Measurements from ENCODE around the gene ZNF225.
"Not testable (repeated sequence)": the region's sequence is repeated elsewhere in the genome, so short reads cannot be mapped to it uniquely, and the experiment has no call there.

The ZNF225 gene

DNA sequence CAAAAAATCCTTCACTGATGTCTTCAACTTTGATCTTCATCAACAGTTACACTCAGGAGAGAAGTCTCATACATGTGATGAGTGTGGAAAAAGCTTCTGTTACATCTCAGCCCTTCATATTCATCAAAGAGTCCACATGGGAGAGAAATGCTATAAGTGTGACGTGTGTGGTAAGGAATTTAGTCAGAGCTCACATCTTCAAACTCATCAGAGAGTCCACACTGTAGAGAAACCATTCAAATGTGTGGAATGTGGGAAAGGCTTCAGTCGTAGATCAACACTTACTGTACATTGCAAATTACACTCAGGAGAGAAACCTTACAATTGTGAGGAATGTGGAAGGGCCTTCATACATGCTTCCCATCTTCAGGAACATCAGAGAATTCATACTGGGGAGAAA lies 43.3 kb downstream of the ZNF225 start:
- in situ Hi-C loops (cut with HindIII; ENCODE audit: low sequenced_read_pairs), result no loop called here
- TF ChIP-seq, protein P1, sequence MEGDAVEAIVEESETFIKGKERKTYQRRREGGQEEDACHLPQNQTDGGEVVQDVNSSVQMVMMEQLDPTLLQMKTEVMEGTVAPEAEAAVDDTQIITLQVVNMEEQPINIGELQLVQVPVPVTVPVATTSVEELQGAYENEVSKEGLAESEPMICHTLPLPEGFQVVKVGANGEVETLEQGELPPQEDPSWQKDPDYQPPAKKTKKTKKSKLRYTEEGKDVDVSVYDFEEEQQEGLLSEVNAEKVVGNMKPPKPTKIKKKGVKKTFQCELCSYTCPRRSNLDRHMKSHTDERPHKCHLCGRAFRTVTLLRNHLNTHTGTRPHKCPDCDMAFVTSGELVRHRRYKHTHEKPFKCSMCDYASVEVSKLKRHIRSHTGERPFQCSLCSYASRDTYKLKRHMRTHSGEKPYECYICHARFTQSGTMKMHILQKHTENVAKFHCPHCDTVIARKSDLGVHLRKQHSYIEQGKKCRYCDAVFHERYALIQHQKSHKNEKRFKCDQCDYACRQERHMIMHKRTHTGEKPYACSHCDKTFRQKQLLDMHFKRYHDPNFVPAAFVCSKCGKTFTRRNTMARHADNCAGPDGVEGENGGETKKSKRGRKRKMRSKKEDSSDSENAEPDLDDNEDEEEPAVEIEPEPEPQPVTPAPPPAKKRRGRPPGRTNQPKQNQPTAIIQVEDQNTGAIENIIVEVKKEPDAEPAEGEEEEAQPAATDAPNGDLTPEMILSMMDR (IDR thresholded peaks at IDR 0.05; ENCODE audit: low read depth, low read length), result no peak
- H3K4me3 ChIP-seq (ENCODE audit: low read depth, low read length), result no peak overlapping the region
- DNase-seq (ENCODE audit: low read depth, low spot score), result no peak

DNA sequence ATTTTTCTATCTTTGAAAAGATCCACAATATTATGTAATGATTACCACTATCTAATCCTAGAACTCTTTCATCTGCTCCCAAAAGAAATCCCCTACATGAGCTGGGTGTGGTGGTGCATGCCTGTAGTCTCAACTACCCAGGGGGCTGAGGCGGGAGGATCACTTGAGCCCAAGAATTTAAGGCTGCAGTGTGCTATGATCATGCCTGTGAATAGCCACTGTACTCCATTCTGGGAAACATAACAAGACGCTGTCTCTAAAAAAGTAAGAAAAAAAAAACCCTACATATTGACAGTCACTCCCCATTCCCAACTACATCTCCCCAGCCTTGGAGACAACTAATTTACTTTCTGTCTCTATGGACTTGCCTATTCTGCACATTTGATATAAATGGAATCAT lies 50.6 kb downstream of the ZNF225 start:
- no peak for DNase-seq (ENCODE audit: low read depth, low spot score)
- no peak overlapping the region for H3K4me3 ChIP-seq (ENCODE audit: low read depth, low read length)
- in situ Hi-C loops (cut with HindIII; ENCODE audit: low sequenced_read_pairs), result no loop called here
- TF ChIP-seq, protein P1 (IDR thresholded peaks at IDR 0.05; ENCODE audit: low read depth, low read length), result no peak

DNA sequence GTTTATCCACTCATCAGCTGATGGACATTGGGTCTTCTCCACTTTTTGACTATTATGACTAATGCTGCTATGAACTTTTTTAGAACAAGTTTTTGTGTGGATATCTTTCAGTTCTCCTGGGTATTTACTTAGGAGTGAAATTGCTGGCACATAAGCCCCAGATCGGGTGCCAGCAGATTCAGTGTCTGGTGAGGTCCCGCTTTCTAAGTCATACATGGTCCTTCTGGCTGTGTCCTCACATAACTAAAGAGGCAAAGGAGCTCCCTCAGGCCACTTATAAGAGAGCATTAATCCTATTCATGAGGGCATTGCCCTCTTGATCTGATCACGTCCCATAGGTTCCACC lies 51.1 kb downstream of the ZNF225 start:
- in situ Hi-C loops (cut with HindIII; ENCODE audit: low sequenced_read_pairs), result no loop called here

DNA sequence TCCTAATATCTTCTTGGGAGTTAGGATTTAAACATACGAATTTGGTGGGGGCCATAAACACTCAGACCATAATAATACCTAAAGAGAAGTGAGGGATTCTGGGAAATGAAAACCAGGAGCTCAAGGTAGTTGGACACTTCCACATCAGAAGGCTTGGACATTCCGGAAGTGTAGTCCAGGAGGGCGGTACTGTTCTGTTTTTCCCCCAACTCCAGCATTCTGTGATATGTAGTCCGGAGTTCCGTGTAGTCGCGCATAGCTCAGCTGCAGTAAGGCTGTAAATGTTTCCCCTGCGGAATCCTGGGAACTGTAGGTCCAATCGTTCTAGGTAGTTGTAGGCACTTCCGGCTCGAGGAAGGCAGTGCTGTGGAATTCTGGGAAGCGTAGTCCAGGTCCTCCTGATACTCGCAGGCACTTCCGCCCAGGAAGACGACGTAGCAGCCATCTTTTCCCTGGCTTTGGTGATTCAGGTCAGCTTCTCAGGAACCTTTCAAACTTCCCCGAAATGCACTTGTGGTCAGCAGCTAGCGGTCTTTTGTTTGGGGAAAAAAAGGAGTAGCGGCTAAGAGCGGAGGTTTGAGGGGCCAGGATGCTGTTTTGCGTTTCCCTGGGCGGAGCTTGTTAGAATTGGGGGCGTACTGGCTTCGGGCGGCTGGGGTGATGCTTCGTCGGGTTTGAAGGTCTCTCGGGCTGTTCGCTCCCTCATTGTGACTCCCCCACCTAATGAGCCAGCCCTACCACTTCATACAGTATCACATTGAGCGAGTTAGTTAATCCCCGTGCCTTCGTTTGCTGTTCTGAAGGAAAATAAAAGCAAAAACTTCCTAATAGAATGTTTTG lies 51.7 kb downstream of the ZNF225 start, which contains the start of gene ZNF226:
ZNF226 (plus strand) TSS at position 428 of the 840 bp plus-strand sequence. CDS start 4,981 bp downstream, outside the sequence.
- in situ Hi-C loops (cut with HindIII; ENCODE audit: low sequenced_read_pairs), result no loop called here

More for the DNA sequence above, 51.1 kb downstream of the ZNF225 start:
- TF ChIP-seq, protein P1 (IDR thresholded peaks at IDR 0.05; ENCODE audit: low read depth, low read length), result no peak
- DNase-seq (ENCODE audit: low read depth, low spot score), result no peak
- H3K4me3 ChIP-seq (ENCODE audit: low read depth, low read length), result peak overlapping the region; percentile 91

DNA sequence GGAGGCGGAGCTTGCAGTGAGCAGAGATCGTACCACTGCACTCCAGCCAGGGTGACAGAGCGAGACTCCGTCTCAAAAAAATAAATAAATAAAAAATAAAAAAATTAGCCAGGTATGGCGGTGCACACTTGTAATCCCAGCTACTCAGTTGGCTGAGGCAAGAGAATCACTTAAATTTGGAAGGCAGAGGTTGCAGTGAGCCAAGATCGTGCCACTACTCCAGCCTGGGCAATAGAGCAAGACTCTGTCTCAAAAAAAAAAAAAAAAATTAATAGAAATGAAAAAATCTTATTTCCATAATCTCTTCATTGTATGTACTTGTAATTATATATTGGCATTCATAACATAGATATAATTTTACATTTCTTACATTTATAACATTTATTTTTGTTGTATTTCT lies 57.5 kb downstream of the ZNF225 start:
- H3K4me3 ChIP-seq (ENCODE audit: low read depth, low read length); DNase-seq (ENCODE audit: low read depth, low spot score); in situ Hi-C loops (cut with HindIII; ENCODE audit: low sequenced_read_pairs): not testable (repeated sequence)

More for the DNA sequence above, 51.7 kb downstream of the ZNF225 start, which contains the start of gene ZNF226:
- peak within 1 kb of the TSS; percentile 91 for H3K4me3 ChIP-seq (ENCODE audit: low read depth, low read length)
- DNase-seq (ENCODE audit: low read depth, low spot score), result peak; percentile 99
- TF ChIP-seq, protein P1 (IDR thresholded peaks at IDR 0.05; ENCODE audit: low read depth, low read length), result no peak

DNA sequence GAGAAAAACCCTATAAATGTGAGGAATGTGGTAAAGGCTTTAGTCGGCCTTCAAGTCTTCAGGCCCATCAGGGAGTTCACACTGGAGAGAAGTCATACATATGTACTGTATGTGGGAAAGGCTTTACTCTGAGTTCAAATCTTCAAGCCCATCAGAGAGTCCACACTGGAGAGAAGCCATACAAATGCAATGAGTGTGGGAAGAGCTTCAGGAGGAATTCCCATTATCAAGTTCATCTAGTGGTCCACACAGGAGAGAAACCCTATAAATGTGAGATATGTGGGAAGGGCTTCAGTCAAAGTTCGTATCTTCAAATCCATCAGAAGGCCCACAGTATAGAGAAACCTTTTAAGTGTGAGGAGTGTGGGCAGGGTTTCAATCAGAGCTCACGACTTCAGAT lies 63.4 kb downstream of the ZNF225 start:
- DNase-seq (ENCODE audit: low read depth, low spot score), result no peak
- in situ Hi-C loops (cut with HindIII; ENCODE audit: low sequenced_read_pairs), result no loop called here
- TF ChIP-seq, protein P1 (IDR thresholded peaks at IDR 0.05; ENCODE audit: low read depth, low read length), result no peak
- no peak overlapping the region for H3K4me3 ChIP-seq (ENCODE audit: low read depth, low read length)

DNA sequence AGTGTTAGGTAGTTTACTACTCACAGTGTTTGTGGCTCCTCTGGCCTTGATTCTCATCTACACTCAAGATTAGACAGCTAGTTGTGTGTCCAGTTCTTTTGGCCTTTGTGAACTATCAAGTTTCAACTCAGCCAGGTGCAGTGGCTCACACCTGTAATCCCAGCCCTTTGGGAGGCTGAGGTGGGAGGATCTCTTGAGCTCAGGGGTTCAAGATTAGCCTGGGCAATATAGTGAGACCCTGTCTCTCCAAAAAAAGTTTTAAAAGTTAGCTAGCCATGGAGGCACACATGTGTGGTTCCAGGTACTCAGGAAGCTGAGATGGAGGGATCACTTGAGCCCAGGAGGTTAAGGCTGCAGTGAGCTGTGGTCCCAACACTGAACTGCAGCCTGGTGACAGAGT lies 67.8 kb downstream of the ZNF225 start:
- in situ Hi-C loops (cut with HindIII; ENCODE audit: low sequenced_read_pairs), result no loop called here
- DNase-seq (ENCODE audit: low read depth, low spot score), result no peak
- no peak overlapping the region for H3K4me3 ChIP-seq (ENCODE audit: low read depth, low read length)
- TF ChIP-seq, protein P1 (IDR thresholded peaks at IDR 0.05; ENCODE audit: low read depth, low read length), result no peak

Data from astrocyte of the spinal cord (primary cell).